GM21619 (cell line): ENCODE data around the gene CLDN1.
"Not testable (repeated sequence)": the region's sequence is repeated elsewhere in the genome, so short reads cannot be mapped to it uniquely, and the experiment has no call there.

Experiments used
- ATAC-seq: cut with Tn5 transposase; IDR thresholded peaks from one replicate; pipeline ENCODE4 v1.9.1; 2021; ENCODE audit not compliant: unreplicated experiment

The CLDN1 gene

GRCh38 chr3:190294030-190294429 lies 28.2 kb downstream of the CLDN1 start:
- ATAC-seq = no peak

DNA sequence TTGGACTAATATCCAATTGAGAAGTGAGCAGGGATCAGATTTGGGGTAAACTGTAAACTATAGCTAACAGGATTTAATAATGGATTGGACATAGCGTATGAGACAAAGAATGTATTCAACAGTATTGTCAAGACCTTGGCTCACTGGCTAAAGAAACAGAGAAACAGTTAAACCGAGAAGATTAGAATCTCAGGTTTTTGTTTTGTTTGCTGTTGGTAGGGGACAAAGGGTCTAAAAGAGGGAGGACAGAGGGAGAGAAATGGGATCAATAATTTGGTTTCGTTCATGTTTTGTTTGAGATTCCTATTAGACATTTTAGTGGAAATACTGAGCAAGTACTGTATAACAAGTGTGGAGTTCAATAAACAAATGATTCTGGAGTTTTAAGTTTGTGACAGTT lies 28.6 kb downstream of the CLDN1 start:
- no peak for ATAC-seq

DNA sequence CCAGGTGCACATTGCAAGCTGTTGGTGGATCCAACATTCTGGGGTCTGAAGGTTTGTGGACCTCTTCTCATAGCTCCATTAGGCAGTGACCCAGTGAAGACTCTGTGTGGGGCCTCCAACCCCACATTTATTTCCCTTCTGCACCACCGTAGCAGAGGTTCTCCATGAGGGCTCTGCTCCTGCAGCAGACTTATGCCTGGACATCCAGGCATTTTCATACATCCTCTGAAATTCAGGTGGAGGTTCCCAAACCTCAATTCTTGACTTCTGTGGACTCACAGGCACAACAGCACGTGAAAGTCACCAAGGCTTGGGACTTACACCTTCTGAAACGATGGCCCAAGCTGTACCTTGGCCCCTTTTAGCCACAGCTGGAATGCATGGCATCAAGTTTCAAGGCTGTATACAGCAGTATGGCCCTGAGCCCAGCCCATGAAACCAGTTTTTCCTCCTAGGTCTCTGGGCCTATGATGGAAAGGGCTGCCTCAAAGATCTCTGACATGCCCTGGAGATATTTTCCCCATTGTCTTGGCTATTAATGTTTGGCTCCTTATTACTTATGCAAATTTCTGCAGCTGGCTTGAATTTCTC lies 30.2 kb downstream of the CLDN1 start:
- ATAC-seq = no peak

GRCh38 chr3:190289989-190290388 lies 32.3 kb downstream of the CLDN1 start:
- ATAC-seq = no peak

- ATAC-seq = no peak
Observed at GRCh38 chr3:190288836-190289235, 33.4 kb downstream of the CLDN1 start.

DNA sequence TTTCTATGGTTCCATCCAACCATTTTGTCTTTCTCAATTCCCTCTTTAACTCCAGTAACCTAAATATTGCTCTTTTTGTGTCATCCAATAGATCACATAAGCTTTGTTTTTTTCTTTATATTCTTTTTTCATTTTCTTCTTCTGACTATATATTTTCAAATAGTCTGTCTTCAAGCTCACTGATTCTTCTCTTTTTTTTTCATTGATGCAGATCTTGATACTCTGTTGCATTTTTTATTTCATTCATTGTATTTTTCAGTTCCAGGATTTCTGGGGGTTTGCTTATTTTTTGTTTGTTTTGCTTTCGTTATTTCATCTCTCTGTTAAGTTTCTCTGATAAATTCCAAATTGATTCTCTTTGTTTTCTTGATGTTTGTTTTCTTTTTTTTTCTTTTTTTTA lies 36.2 kb downstream of the CLDN1 start:
- no peak for ATAC-seq

DNA sequence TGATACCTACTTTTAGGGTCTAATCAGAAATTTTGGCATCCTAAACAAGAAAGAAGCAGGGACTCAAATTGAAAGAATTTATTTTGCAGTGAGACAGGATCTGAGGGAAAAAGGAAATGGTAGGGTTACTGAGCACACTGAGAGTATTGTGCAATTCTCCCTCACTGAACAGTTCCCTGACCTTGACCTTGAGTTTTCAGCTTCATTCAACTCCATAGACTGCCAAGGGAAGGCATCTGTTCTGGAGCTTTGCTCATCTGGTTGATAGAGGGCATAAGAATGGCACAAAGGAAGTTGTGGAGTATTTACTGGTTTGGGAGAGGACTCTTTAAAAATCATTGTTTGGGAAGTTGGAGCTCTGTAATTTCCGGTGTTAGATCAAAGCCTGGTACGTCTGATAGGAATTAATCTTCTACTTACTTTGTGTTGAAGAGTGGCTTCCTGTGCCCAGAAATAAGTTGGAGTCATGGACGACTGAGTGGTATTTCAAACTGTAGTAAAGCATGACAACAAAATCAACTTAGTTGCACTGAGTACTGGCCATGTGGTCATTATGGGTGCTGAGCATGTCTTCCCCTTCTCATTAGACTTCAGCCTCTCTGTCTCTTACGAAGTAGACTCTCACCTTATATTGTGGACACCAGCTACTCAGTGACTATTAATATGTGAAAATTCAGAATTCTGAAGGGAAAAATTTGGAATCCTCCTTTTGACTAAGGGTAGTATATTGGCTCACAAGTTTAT lies 40.8 kb downstream of the CLDN1 start:
- no peak for ATAC-seq

GRCh38 chr3:190279690-190280089 lies 42.6 kb downstream of the CLDN1 start:
- no peak for ATAC-seq

GRCh38 chr3:190272747-190273146 lies 49.5 kb downstream of the CLDN1 start:
- ATAC-seq = no peak

DNA sequence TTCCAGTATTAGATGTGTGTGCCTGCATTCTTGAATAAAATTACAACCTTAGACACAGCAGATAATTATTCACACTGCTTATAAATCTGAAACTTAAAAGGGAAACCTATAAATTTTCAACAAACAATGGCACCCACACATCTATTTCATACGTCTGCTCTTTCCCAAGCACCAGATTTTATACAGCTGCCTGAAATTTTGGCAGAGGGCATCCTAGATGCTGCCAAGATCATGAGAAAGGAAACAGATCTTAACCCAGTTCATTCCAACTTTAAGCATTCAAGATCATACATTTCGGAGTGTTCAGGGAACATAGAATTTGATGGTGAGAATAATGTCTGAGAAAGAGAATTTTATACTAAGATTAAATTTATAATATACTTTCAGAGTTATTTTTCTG lies 53.1 kb downstream of the CLDN1 start:
- ATAC-seq = no peak

DNA sequence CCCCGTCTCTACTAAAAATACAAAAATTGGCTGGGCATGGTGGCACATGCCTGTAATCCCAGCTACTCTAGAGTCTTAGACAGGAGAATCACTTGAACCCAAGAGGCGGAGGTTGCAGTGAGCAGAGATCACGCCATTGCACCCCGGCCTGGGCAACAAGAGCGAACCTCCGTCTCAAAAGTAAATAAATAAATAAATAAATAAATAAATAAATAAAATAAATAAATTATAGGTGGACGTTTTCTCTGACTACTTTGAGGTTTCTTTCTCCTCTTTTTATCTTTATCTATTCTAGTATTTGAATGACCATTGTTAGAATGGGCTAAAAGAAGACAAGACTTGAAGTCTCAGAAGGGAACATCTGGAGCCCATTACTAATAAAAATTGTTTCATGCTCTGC lies 54.8 kb downstream of the CLDN1 start:
- not testable (repeated sequence) for ATAC-seq

- no peak for ATAC-seq
Observed at GRCh38 chr3:190266913-190267290, 55.3 kb downstream of the CLDN1 start.

DNA sequence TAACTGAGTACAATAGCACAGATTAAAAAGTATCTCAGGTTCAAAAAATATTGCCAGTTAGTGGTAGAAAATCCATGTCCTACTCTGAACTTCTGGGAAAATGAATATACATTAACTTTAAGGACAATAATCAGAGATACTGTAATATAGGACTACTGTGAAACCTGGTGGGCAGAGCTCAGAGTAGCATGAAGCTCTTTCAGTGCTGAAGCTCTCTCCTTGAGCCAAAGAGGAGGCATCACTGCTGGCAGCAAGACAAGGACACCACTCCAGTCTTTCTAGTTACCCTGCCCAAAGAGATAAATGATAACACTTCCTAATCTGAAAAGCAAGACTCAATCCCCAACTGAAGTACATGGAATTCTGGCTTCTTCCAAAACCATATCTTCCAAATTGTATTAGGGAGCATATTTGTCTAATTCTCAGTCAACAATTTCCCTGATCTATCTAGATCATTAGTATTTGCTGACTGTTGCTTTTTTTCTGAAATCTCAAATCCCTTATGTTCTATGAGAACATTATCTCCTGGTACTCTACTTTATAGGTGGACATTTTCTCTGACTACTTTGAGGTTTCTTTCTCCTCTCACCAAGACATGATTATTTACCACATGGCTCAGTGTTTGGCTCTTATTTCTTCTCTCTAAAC lies 55.9 kb downstream of the CLDN1 start:
- no peak for ATAC-seq

DNA sequence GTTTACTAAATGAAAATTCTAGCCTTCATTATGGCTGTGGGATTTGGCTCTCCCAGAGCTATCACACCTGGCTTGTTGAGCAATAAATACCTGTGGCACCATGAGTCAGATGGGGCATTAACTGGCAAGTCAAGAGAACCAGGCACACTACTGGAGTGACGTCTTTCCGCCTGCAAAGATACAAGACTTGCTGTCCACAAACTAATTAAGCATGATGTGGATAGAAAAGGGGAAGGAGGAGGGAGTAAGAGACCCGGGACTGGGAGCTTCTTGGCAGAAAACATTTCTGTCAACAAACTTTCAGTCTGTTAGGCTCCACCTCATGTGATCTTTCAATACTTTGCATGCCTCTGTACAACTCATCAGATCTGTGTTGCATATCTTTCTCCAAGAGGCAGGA lies 56.5 kb downstream of the CLDN1 start:
- ATAC-seq = no peak

DNA sequence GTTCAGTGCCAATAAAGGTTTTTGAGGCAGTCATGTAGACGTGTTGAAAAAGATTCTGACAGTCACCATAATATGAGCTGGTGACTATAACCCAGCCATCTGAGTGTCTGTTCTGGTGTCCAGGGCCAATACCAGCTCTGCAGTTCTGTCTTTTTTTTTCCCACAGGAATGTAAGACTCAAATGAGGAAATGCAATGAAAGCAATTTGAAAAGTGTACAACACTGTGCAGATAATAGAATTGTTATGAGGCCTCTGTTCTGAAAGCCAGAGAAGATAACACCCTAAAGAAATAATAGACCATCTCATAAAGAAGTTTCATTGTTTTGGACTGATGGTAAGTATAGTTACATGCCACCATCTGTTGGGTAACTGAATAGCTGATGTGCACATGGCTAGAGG lies 57.1 kb downstream of the CLDN1 start:
- no peak for ATAC-seq

DNA sequence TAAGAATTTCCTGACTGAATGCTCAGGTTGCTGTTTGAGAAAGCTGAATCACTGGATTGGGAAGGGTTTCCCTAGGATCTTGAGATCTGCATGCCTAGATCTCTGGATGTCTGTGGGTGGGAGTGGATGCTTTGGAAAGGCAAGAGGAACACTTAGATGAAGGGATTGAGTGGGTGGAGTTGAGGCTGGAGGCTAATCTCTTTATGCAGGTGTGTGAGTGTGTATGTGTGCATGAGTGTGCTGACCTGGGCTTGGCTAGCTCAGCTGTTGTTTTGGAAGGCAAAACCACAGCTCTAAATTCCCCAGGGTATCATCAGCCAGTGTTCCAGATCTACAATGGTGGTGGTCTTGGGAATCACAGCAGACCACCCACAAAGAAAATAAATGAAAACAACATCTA lies 60.5 kb downstream of the CLDN1 start:
- no peak for ATAC-seq

- no peak for ATAC-seq
Observed at GRCh38 chr3:190261015-190261414, 61.2 kb downstream of the CLDN1 start.

DNA sequence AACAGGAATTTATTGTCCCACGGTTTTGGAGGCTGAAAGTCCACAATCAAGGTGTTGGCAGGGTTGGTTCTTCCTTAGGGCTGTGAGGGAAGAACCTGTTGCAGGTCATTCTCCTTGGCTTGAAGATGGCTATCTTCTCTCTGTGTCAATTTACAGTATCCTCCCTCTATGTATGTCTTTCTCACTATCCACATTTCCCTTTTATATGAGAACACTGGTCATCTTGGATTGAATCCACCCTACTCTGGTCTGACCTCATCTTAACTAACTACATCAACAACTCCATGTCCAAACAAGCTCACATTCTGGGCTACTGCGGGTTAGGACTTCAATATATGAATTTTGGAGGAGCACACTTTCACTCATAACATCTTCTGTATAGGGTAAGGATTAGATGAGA lies 61.9 kb downstream of the CLDN1 start:
- ATAC-seq = no peak

DNA sequence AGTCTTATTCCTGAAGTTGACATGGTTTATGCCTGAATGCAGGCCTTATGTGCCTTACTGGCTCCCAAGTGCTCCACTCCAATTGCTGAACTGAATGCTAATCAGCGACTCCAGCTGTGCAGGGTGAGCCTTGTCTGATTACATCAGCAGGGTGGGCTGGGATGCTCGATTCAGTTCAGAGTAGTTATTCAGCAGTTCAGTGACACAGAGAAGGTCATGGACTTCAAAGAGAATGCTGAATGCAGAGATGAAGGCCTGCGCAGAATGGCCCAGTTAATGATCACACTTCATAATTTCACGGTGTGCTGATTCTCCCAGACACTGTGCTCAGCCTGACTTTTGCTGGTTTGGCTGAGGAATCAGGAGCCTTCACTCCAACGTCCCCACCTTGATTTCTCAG lies 63.6 kb downstream of the CLDN1 start:
- no peak for ATAC-seq
